ENCODE results near the gene NIBAN1. TPM values are rescaled to one million over a fixed set of nuclear protein-coding genes. Genes with fewer than 3 reads are reported as not detected.

The NIBAN1 gene
- total and polyA plus RNA-seq, 2 donors (not counting 3 experiments of a cell fraction or from before 2014, with no cell fraction given), result 0.23 to 2.8 TPM

DNA sequence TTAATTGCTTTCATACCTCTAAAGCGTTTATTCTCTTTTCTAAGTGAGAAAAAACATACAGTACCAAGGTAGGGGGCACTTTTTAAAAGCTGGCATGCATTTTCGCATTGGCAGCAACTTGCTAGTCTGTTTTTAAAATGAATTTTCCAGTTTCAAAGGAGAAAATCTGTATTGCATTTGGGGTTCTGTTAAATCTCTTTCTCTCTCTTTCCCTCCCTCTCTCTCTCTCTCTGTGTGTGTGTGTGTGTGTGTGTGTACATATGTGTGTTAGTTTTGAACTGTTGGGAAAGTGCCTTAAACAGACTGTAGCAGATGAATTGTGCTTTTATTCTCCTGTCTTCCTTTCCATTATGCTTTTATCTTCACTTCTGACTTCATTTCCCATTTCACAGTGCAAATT, 7.3 kb downstream of the NIBAN1 start:
- Histone ChIP-seq H3K4me1 (ENCODE audit: control insufficient read depth, extremely low read depth, insufficient read depth, low read length) (no peaks in the 10 kb centered on the region), H3K4me2 (ENCODE audit: insufficient read depth, low read length) (no peak overlapping the region), H3K9me1 (replicated peaks; ENCODE audit: control insufficient read depth, extremely low read depth, insufficient read depth, low read length) (no peaks in the 10 kb centered on the region), H3K9me3 (replicated peaks; ENCODE audit: control insufficient read depth, insufficient read depth, low read length) (no peaks in the 10 kb centered on the region), H4K20me1 (replicated peaks; ENCODE audit: control insufficient read depth, extremely low read depth, insufficient read depth, low read length) (no peaks in the 10 kb centered on the region), H3K9ac (replicated peaks; ENCODE audit: extremely low read depth, insufficient read depth, low read length) (no peak overlapping the region), H2AFZ (ENCODE audit: low read depth, low read length) (no peak overlapping the region), H3K79me2 (ENCODE audit: control insufficient read depth, insufficient read depth, low read length) (no peaks in the 10 kb centered on the region), H3K4me3 (replicated peaks in 1 of 3; ENCODE audit: insufficient read depth in 1 of 3, low read depth in 1 of 3, low read length in 3 of 3) (no peak overlapping the region), H3K27ac (ENCODE audit: insufficient read depth, low read depth, low read length) (no peak overlapping the region), H3K36me3 (ENCODE audit: control insufficient read depth in 2 of 2, extremely low read depth in 1 of 2, insufficient read depth in 2 of 2, low read length in 2 of 2) (no peaks in the 10 kb centered on the region), H3K27me3 (ENCODE audit: control insufficient read depth in 2 of 2, insufficient read depth in 2 of 2, low read length in 2 of 2) (peaks cover 2% of the 10 kb centered on the region in 2 experiments)
- POLR2A ChIA-PET, result no interaction called here
- dilution Hi-C loops (cut with MboI; ENCODE audit: extremely low pct_ligation_motif_present, low sequenced_read_pairs) (no loop called here), intact Hi-C loops (cut with micrococcal nuclease) (no loop called here)
- TF ChIP-seq POLR2AphosphoS5 (IDR thresholded peaks at IDR 0.05; ENCODE audit: insufficient read depth, low read depth, low read length) (no peak), JUN (IDR thresholded peaks at IDR 0.05; ENCODE audit: borderline replicate concordance, insufficient read depth, insufficient read length, low read depth) (no peak), FOS (IDR thresholded peaks at IDR 0.05; ENCODE audit: borderline replicate concordance, insufficient read depth, low read length) (no peak), GATA2 (IDR thresholded peaks at IDR 0.05; ENCODE audit: insufficient read depth, insufficient read length, low read depth, low read length) (no peak), POLR2A (IDR thresholded peaks at IDR 0.05; ENCODE audit: low read depth, low read length) (no peak), MYC (IDR thresholded peaks at IDR 0.05; ENCODE audit: low read depth, low read length) (no peak), EZH2 (IDR thresholded peaks at IDR 0.05; ENCODE audit: borderline replicate concordance, low read depth, low read length, severe bottlenecking) (no peak)
- TF ChIP-seq, protein P1, sequence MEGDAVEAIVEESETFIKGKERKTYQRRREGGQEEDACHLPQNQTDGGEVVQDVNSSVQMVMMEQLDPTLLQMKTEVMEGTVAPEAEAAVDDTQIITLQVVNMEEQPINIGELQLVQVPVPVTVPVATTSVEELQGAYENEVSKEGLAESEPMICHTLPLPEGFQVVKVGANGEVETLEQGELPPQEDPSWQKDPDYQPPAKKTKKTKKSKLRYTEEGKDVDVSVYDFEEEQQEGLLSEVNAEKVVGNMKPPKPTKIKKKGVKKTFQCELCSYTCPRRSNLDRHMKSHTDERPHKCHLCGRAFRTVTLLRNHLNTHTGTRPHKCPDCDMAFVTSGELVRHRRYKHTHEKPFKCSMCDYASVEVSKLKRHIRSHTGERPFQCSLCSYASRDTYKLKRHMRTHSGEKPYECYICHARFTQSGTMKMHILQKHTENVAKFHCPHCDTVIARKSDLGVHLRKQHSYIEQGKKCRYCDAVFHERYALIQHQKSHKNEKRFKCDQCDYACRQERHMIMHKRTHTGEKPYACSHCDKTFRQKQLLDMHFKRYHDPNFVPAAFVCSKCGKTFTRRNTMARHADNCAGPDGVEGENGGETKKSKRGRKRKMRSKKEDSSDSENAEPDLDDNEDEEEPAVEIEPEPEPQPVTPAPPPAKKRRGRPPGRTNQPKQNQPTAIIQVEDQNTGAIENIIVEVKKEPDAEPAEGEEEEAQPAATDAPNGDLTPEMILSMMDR (IDR thresholded peaks at IDR 0.05; ENCODE audit: extremely low read depth in 1 of 2, insufficient read depth in 1 of 2, low read depth in 1 of 2, low read length in 2 of 2), result no peak
- TF ChIP-seq, protein P2, sequence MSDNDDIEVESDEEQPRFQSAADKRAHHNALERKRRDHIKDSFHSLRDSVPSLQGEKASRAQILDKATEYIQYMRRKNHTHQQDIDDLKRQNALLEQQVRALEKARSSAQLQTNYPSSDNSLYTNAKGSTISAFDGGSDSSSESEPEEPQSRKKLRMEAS (IDR thresholded peaks at IDR 0.05; ENCODE audit: insufficient read depth, insufficient read length), result no peak
- DNase-seq (ENCODE audit: low read depth, low spot score), result no peak
- CTCF ChIA-PET, result no interaction called here
- no TSS peak for BruUV-seq (replicated peaks)
- no peak for FAIRE-seq

All from endothelial cell of umbilical vein (primary cell).